ENCODE results near the gene INO80.

GRCh38 chr15:40957581-40958051 lies 158.5 kb downstream of the INO80 start:
- TF ChIP-seq CTCF (IDR thresholded peaks at IDR 0.05) (no peak), EP300 (IDR thresholded peaks at IDR 0.05) (peak in 2 of 4 donors; percentile 36 to 59), POLR2A (IDR thresholded peaks at IDR 0.05) (no peak), POLR2AphosphoS5 (IDR thresholded peaks at IDR 0.05) (peak in 3 of 4 donors; percentile 42 to 55 (median 46))

Measured in sigmoid colon (tissue), 4 donors.